HepG2 (cell line): ENCODE measurements around the gene ADH5. TPM values are rescaled to one million over a fixed set of nuclear protein-coding genes. Genes with fewer than 3 reads are reported as not detected.
A peak's percentile ranks its signal among the peaks of the same experiment; 100 is the strongest.

Source experiments
- EED ChIP-seq: sonication (generic); formaldehyde crosslinking; IDR thresholded peaks from 2 replicates; pipeline ENCODE4 v1.5.0; 2020; ENCODE audit warnings: mild to moderate bottlenecking, missing genetic modification reagents
- FOXA1 ChIP-seq, 2 experiments: fragments of 450-650 bp in 1 of 2; sonication (generic) in 1 of 2; formaldehyde crosslinking in 1 of 2; IDR thresholded peaks; 2 replicates each; pipeline versions ENCODE4 v1.4.0 to v1.6.1; 2016 to 2020; ENCODE audit warnings: missing genetic modification reagents in 1 of 2
- HOXA3 ChIP-seq: sonication (generic); formaldehyde crosslinking; IDR thresholded peaks from 2 replicates; pipeline ENCODE4 v1.5.0; 2020; ENCODE audit warnings: missing genetic modification reagents
- KLF13 ChIP-seq: sonication (generic); formaldehyde crosslinking; IDR thresholded peaks from 2 replicates; pipeline ENCODE4 v1.4.0; 2020; ENCODE audit warnings: mild to moderate bottlenecking, missing genetic modification reagents
- MAFG ChIP-seq: sonication (generic); formaldehyde crosslinking; IDR thresholded peaks from 2 replicates; pipeline ENCODE4 v1.5.1; 2020; ENCODE audit warnings: mild to moderate bottlenecking, missing genetic modification reagents
- POLR2AphosphoS2 ChIP-seq: IDR thresholded peaks from 2 replicates; pipeline ENCODE4 v1.6.1; 2011; ENCODE audit warnings: low read depth, low read length, improper control_type of control experiment
- SUZ12 ChIP-seq: fragments of 150-350 bp; IDR thresholded peaks from 2 replicates; pipeline ENCODE4 v1.6.1; 2014; ENCODE audit warnings: low read depth, low read length
- YEATS2 ChIP-seq: sonication (generic); formaldehyde crosslinking; IDR thresholded peaks from 2 replicates; pipeline ENCODE4 v1.4.0; 2020; ENCODE audit warnings: missing genetic modification reagents, borderline replicate concordance
- ZEB1 ChIP-seq: IDR thresholded peaks from 2 replicates; pipeline ENCODE4 v1.6.1; 2012; ENCODE audit warnings: mild to moderate bottlenecking, low read depth, inconsistent platforms; ENCODE audit not compliant: insufficient replicate concordance
- ZNF577 ChIP-seq: sonication (generic); formaldehyde crosslinking; IDR thresholded peaks from 2 replicates; pipeline ENCODE4 v1.4.0; 2020; ENCODE audit warnings: mild to moderate bottlenecking, low read depth, missing genetic modification reagents, borderline replicate concordance
- polyA plus RNA-seq, 8 experiments: library from polyadenylated mRNA; depleted of rRNA in 3 of 8; stranded (reverse) in 7 of 8; unstranded in 1 of 8; fragments of >200 nt; fragmentation: Illumina TruSeq in 4 of 8; extraction: Trizol in 4 of 8; gene quantifications; 2 replicates each; pipeline versions ENCODE4 v1.2.1 to v1.2.3, GENCODE V29; 2011 to 2016; ENCODE audit warnings: low read depth in 4 of 8, missing spikeins in 1 of 8, mixed read lengths in 1 of 8; ENCODE audit not compliant: insufficient read depth in 1 of 8
- total RNA-seq, 5 experiments: library from RNA; depleted of rRNA; stranded (reverse); fragments of >200 nt; fragmentation: Illumina TruSeq; extraction: Trizol; gene quantifications; 2 replicates each; pipeline ENCODE4 v1.2.3, GENCODE V29; 2016; ENCODE audit warnings: low read depth in 1 of 5
- TF ChIP-seq, protein P1 (sequence below): sonication (generic); formaldehyde crosslinking; IDR thresholded peaks from 2 replicates; pipeline ENCODE4 v1.4.0; 2020; ENCODE audit warnings: missing genetic modification reagents
- TF ChIP-seq, protein P2 (sequence below), 2 experiments: sonication (generic) in 1 of 2; formaldehyde crosslinking in 1 of 2; IDR thresholded peaks; 2 replicates each; pipeline versions ENCODE4 v1.4.0 to v1.6.1; 2018 to 2020; ENCODE audit warnings: missing genetic modification reagents in 2 of 2, borderline replicate concordance in 1 of 2, low read depth in 1 of 2, mild to moderate bottlenecking in 1 of 2, missing biosample characterization in 1 of 2
- TF ChIP-seq, protein P3 (sequence below): sonication (generic); formaldehyde crosslinking; IDR thresholded peaks from 2 replicates; pipeline ENCODE4 v1.5.1; 2020; ENCODE audit warnings: mild to moderate bottlenecking, missing genetic modification reagents, moderate library complexity
- TF ChIP-seq, protein P4 (sequence below): sonication (generic); formaldehyde crosslinking; IDR thresholded peaks from 2 replicates; pipeline ENCODE4 v1.8.0; 2022; ENCODE audit warnings: mild to moderate bottlenecking, missing genetic modification reagents
- TF ChIP-seq, protein P5 (sequence below): sonication (generic); formaldehyde crosslinking; IDR thresholded peaks from 2 replicates; pipeline ENCODE4 v1.9.0; 2021; ENCODE audit warnings: missing genetic modification reagents, borderline replicate concordance
- TF ChIP-seq, protein P6 (sequence below): sonication (generic); formaldehyde crosslinking; conservative IDR thresholded peaks from 2 replicates; pipeline ENCODE4 v1.8.0; 2022; ENCODE audit warnings: low read depth, missing genetic modification reagents

ADH5 gene
- total and polyA plus RNA-seq, 2 of the 13 experiments (the other 11 are each of a cell fraction or from before 2014, with no cell fraction given), result 349 to 512 TPM

DNA sequence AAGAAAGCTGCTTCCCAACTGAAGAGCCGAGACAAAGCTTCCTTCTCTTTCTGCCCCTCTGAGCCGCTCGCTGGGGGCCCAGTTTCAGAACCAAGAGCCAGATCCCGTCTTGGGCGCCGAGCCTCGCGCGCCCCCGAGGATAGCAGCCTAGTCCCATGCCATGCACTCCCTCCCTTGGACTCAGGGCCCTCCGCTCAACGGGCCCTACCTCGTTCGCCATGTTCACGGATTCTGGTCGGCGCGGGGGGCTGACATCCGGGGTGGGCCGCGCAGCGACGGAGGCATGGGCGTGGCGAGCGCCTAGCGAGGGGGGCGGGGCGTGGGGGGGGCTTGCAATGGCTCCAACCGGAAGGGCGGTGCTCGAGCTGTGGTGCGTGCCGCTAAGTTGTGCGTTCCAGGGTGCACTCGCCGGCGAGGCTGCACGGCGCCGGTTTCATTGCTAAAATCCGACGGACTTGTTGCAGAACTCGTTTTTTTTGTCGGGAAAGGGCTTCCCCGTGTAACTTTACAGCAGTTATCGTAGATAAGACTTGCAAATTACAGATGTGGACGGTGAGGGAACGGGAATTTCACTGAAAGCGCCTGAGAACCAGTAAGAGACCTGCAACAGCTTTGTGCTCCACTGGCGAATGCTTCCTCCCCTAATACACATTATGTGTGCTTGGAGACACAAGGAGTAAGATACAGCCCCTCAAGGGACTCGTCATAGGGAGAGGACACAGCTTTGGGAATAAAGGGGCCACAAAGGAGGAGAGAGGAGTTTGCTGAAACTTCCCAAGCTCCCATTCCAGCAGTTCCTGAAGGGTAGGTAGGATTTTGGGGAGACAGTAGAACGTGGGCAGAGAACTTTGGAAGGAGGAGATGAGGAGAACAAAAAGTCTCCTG lies at the start of gene ADH5 (continued):
- TF ChIP-seq, protein P1, sequence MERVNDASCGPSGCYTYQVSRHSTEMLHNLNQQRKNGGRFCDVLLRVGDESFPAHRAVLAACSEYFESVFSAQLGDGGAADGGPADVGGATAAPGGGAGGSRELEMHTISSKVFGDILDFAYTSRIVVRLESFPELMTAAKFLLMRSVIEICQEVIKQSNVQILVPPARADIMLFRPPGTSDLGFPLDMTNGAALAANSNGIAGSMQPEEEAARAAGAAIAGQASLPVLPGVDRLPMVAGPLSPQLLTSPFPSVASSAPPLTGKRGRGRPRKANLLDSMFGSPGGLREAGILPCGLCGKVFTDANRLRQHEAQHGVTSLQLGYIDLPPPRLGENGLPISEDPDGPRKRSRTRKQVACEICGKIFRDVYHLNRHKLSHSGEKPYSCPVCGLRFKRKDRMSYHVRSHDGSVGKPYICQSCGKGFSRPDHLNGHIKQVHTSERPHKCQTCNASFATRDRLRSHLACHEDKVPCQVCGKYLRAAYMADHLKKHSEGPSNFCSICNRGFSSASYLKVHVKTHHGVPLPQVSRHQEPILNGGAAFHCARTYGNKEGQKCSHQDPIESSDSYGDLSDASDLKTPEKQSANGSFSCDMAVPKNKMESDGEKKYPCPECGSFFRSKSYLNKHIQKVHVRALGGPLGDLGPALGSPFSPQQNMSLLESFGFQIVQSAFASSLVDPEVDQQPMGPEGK (CRISPR knock-in tag), result peak; percentile 90
- 0 out of 2 replicates have a peak, but pooled peaks have one; percentile 39 for TF ChIP-seq EED
- TF ChIP-seq, protein P2, sequence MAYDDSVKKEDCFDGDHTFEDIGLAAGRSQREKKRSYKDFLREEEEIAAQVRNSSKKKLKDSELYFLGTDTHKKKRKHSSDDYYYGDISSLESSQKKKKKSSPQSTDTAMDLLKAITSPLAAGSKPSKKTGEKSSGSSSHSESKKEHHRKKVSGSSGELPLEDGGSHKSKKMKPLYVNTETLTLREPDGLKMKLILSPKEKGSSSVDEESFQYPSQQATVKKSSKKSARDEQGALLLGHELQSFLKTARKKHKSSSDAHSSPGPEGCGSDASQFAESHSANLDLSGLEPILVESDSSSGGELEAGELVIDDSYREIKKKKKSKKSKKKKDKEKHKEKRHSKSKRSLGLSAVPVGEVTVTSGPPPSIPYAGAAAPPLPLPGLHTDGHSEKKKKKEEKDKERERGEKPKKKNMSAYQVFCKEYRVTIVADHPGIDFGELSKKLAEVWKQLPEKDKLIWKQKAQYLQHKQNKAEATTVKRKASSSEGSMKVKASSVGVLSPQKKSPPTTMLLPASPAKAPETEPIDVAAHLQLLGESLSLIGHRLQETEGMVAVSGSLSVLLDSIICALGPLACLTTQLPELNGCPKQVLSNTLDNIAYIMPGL (CRISPR knock-in tag; IDR thresholded peaks at IDR 0.05; ENCODE audit: borderline replicate concordance in 1 of 2, low read depth in 1 of 2), result peak; percentile 66 to 73; a peak in 3 of 4 replicates
- 0 out of 2 replicates have a peak, but pooled peaks have one; percentile 44 for TF ChIP-seq ZNF577 (CRISPR knock-in tag)
- no peak for TF ChIP-seq YEATS2
- TF ChIP-seq POLR2AphosphoS2, result no peak
- TF ChIP-seq ZEB1, result peak; percentile 54
- TF ChIP-seq HOXA3 (CRISPR knock-in tag), result peak; percentile 85
- TF ChIP-seq SUZ12, result no peak
- TF ChIP-seq, protein P3, sequence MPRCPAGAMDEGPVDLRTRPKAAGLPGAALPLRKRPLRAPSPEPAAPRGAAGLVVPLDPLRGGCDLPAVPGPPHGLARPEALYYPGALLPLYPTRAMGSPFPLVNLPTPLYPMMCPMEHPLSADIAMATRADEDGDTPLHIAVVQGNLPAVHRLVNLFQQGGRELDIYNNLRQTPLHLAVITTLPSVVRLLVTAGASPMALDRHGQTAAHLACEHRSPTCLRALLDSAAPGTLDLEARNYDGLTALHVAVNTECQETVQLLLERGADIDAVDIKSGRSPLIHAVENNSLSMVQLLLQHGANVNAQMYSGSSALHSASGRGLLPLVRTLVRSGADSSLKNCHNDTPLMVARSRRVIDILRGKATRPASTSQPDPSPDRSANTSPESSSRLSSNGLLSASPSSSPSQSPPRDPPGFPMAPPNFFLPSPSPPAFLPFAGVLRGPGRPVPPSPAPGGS (CRISPR knock-in tag), result peak; percentile 38
- no peak for TF ChIP-seq MAFG
- no peak for TF ChIP-seq KLF13 (CRISPR knock-in tag)
- TF ChIP-seq, protein P4, sequence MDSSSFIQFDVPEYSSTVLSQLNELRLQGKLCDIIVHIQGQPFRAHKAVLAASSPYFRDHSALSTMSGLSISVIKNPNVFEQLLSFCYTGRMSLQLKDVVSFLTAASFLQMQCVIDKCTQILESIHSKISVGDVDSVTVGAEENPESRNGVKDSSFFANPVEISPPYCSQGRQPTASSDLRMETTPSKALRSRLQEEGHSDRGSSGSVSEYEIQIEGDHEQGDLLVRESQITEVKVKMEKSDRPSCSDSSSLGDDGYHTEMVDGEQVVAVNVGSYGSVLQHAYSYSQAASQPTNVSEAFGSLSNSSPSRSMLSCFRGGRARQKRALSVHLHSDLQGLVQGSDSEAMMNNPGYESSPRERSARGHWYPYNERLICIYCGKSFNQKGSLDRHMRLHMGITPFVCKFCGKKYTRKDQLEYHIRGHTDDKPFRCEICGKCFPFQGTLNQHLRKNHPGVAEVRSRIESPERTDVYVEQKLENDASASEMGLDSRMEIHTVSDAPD (CRISPR knock-in tag), result peak; percentile 66; the same call in 1 of the 2 replicates
- TF ChIP-seq, protein P5, sequence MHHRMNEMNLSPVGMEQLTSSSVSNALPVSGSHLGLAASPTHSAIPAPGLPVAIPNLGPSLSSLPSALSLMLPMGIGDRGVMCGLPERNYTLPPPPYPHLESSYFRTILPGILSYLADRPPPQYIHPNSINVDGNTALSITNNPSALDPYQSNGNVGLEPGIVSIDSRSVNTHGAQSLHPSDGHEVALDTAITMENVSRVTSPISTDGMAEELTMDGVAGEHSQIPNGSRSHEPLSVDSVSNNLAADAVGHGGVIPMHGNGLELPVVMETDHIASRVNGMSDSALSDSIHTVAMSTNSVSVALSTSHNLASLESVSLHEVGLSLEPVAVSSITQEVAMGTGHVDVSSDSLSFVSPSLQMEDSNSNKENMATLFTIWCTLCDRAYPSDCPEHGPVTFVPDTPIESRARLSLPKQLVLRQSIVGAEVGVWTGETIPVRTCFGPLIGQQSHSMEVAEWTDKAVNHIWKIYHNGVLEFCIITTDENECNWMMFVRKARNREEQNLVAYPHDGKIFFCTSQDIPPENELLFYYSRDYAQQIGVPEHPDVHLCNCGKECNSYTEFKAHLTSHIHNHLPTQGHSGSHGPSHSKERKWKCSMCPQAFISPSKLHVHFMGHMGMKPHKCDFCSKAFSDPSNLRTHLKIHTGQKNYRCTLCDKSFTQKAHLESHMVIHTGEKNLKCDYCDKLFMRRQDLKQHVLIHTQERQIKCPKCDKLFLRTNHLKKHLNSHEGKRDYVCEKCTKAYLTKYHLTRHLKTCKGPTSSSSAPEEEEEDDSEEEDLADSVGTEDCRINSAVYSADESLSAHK, result no peak
- no peak for TF ChIP-seq FOXA1 (IDR thresholded peaks at IDR 0.05)
- TF ChIP-seq FOXA1 (CRISPR knock-in tag; IDR thresholded peaks at IDR 0.05), result 0 out of 2 replicates have a peak, but pooled peaks have one; percentile 6
- TF ChIP-seq, protein P6, sequence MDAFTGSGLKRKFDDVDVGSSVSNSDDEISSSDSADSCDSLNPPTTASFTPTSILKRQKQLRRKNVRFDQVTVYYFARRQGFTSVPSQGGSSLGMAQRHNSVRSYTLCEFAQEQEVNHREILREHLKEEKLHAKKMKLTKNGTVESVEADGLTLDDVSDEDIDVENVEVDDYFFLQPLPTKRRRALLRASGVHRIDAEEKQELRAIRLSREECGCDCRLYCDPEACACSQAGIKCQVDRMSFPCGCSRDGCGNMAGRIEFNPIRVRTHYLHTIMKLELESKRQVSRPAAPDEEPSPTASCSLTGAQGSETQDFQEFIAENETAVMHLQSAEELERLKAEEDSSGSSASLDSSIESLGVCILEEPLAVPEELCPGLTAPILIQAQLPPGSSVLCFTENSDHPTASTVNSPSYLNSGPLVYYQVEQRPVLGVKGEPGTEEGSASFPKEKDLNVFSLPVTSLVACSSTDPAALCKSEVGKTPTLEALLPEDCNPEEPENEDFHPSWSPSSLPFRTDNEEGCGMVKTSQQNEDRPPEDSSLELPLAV (CRISPR knock-in tag), result no peak
